GM21825 (cell line): Measurements from ENCODE around the gene EXOC4.
"Not testable (repeated sequence)": the region's sequence is repeated elsewhere in the genome, so short reads cannot be mapped to it uniquely, and the experiment has no call there.

Experiments
- ATAC-seq: cut with Tn5 transposase; IDR thresholded peaks from one replicate; pipeline ENCODE4 v1.9.1; 2021; ENCODE audit warnings: mild to moderate bottlenecking, moderate library complexity; ENCODE audit not compliant: unreplicated experiment

EXOC4 gene

DNA sequence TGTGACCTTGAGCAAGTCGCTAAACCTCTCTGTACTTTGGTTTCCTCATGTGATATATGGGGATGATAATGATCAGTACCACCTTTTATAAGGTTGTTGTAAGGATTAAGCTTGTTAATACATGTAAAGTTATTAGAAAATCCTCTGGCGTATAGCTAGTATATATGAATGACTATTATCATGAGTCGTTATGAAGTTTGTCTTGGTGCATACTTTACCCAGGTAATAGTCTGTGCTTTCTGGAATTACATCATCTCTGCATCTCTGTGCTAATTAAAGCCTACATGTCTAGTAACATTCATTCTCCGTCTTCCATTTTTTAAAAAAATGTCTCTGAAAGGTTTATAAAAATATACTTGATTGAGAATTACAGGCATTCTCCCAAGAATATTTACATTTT is 524.8 kb downstream of the EXOC4 start:
- ATAC-seq, result no peak

DNA sequence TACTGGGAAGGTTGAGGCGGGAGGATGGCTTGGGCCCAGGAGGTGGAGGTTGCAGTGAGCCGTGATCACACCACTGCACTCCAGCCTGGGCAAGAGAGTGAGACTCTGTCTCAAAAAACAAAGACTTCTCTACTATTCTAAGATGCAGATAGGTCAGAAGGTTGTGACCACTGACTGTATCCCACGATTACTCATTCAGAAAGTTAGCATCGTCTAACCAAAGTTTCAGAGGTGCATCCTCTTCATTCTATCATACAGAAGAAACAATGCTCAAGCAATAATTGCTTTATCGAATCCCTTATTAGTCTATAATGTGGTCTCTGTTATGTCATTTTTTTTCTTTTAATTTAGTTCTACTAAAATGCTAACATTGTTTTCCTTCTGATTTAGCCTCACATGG is 525.6 kb downstream of the EXOC4 start:
- ATAC-seq, result peak; percentile 97

DNA sequence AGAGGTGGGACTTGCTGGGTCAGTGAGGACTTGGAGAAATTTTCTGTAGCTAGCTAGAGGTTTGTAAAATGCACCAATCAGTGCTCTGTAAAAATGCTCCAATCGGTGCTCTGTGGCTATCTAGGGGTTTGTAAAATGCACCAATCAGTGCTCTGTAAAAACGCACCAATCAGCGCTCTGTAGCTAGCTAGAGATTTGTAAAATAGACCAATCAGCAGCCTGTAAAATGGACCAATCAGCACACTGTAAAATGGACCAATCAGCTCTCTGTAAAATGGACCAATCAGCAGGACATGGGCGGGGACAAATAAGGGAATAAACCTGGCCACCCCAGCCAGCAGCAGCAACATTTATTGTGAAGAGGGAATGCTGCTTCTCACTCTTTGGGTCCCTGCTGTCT is 526.7 kb downstream of the EXOC4 start:
- ATAC-seq, result not testable (repeated sequence)

DNA sequence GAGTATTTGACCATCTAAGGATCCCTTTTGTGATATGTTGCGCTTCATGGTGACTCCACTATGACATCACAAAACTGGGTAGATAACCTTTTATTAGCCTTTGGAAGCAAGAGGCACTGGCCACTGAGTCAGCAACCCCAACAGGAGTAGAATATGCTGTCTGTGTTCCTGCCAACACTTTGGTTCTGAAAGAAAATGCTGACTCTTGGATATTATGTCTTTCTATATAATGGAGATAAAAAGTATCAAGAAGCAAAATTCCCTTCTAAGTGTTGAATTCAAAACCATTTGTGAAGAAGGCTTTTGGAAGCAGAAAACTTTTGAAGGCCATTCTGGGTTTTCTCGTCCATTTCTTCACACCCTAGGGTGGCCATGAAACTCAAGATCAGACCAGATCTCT is 528.0 kb downstream of the EXOC4 start:
- ATAC-seq, result no peak

DNA sequence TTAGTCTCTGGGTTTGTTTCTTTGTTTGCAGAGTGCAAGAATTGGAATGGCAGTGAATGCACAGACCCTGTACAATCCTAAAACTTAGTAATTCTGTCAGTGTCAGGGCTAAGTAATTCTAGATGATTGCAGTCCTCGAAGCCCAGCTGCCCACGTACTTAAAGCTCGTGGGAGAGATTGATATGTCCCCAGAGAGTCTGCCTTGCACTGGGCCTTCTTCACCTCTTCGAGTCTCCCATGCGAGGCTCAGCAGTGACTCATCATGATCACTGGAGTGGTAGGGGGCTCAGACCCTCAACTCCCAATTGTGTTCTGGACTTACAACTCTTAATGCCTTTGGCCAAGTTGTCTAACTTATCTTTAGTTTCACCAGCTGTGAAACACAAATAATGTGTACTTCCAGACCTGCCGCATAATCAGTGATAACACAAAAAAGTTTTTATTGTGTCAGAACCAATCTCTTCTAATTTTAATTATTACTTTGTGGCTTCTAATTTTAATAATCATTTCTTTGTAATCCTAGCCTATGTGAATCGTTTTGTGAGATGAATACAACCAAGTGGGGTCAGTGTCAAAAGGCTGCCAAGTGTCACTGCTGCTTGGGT is 528.7 kb downstream of the EXOC4 start:
- ATAC-seq, result no peak

DNA sequence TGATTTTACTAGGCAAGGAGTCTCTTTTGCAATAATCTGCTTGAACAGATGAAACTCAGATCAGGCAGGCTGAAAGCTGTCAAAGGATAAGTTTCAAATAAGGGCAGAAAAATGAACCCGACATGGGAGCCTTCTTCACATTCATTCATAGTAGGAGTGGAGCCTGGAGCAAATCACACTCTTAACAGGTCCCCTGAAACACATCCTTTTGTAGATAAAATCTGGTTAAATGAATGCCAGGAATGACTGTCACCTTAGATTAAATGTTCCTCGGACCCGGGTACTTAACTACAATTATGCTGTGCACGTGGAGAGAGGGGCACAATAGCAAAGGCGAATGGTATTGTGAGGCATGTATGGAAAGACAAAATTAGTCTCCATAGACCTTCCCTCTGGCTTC is 529.6 kb downstream of the EXOC4 start:
- no peak for ATAC-seq

DNA sequence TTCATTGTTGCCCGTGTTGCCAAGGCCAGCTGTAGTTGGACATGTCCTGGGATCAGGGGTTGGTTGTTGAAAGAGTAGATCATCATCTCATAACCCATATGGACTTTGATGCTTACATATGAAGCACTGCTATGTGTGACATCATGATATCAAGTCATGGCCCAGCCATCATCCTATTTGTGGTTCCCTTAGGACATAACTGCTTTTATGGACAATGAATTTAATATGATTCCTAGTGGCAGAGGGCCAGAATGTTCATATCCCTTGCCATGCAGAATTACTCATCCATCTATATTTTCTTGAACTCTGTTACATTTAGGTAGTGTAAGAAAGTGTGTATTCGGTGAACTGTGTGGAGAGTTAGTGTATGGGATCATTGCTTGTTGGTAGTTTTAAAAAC is 530.4 kb downstream of the EXOC4 start:
- no peak for ATAC-seq

DNA sequence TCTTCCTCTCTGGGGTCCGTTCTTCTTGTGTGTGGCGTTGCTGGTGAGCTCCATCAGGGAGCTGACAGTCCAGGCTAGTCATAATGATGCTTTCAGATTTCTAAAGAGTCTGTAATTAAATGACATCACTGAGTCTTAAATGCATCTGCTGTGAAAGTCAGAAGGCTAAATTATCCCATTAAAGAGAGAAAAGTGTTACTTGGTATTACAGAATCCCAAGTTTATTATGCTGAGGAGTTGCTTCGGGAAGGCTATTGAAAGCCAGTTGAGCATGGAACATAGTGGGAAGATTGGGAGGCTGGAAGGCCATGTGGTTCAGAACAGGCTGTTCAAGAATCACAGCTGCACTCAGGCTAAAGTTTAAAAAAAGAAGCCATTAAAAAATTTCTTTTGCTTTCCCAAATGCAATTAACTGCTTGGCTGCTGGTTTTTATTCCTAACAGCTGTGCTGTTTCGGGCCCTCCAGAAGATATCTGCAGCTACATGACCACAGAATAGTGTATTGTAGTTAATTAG is 531.7 kb downstream of the EXOC4 start:
- no peak for ATAC-seq

DNA sequence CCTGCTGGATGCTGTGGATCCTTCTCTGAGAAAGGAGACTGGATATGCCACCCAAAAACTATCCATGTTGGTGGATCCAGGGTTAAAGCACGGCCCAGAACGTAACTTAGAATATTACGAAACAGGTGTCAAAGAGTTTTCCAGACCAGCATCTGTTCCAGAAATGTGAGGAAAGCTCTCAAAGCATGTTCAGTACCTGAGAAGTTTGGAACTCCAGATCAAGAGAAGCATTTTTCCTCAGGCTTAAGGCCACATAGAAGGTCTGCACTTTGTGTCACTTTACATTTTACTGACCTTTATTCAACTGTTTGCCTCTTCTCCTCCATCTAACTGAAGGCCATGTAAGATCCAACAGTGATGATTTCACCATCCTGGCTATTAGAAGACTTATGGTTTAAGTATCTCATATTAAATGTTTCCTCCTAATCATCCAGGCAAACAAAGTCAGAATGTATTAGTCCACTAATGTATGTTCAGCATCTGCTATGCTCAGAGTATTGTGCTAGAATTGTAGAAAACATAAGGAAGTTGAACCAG is 533.6 kb downstream of the EXOC4 start:
- no peak for ATAC-seq

DNA sequence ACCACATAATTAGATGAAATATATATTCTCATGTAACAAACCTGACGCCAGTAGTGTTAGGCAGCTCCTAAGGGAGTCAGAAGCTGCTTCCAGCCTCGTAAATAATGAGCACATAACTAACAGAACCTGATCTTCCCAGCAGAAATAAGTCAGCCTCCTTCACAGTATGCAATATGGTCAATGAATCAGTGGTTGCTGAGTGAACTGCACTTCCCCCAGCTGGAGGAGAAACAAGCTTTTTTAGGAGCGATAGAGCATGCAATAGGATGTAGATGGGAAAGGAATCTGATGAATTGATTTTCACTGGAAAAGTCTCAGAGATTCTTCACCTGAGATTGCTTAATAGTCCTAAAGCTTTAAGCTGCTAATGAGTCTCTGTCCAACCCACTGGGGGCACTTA is 537.1 kb downstream of the EXOC4 start:
- ATAC-seq, result no peak

DNA sequence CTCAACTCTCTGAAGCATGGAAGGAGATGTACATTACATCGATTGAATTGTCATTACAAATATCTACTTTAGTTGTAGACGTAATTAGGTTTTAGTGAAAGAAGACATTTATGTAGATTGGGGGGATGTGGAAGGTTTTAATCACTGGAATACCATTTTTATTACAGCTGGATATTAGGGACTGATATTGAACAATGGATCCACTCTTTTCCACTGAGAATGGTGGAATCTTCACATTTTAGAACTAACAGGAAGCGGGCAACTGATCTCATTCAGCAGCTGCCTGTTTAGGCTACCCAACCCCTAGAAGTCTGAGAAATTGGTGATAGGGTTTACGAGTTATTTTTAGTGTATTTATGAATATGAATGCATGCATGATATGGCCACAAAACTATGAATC is 538.0 kb downstream of the EXOC4 start:
- ATAC-seq, result no peak

DNA sequence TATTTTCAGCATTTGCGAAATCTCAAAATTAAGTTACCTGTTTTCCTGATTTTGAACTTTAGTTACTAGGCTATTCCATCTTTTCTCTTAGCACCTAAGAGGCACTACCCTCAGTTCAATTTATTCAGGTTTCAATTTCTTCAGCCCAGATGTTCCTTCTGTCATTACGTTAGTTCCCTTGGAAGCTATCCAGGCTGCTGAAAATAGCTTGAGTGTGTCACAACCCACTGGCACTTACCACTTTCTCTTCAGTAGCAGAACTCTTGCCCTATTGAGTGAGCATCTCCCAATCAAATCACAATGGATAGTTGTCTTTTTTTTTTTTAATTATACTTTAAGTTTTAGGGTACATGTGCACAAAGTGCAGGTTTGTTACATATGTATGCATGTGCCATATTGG is 541.6 kb downstream of the EXOC4 start:
- no peak for ATAC-seq

DNA sequence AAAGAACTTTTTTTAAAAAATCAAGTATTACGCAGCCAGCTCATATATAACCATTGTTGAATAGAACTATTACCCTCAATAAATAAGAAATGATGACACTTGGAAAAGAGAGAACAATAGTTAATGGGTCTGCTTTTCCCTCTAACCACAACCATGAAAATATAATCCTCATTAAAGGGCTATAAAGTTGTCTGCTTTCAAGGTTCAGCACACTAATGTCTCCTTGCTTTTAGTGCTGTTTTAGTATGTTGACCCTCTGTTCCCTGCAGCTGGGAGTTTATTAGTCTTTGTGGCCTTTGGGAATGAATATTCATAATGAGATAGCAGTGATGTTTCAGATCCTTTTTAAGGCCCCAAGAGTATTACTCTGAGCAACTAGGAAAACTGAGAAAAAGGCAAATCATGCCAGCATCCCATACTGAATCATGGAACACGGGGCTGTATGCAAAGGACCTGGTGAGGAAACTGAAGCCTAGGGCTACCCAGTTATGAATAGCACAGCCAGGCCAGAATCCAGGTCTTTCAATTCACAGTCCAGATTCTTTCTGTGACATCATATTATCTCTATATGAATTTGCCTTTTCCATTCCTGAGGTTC is 542.3 kb downstream of the EXOC4 start:
- ATAC-seq, result no peak

DNA sequence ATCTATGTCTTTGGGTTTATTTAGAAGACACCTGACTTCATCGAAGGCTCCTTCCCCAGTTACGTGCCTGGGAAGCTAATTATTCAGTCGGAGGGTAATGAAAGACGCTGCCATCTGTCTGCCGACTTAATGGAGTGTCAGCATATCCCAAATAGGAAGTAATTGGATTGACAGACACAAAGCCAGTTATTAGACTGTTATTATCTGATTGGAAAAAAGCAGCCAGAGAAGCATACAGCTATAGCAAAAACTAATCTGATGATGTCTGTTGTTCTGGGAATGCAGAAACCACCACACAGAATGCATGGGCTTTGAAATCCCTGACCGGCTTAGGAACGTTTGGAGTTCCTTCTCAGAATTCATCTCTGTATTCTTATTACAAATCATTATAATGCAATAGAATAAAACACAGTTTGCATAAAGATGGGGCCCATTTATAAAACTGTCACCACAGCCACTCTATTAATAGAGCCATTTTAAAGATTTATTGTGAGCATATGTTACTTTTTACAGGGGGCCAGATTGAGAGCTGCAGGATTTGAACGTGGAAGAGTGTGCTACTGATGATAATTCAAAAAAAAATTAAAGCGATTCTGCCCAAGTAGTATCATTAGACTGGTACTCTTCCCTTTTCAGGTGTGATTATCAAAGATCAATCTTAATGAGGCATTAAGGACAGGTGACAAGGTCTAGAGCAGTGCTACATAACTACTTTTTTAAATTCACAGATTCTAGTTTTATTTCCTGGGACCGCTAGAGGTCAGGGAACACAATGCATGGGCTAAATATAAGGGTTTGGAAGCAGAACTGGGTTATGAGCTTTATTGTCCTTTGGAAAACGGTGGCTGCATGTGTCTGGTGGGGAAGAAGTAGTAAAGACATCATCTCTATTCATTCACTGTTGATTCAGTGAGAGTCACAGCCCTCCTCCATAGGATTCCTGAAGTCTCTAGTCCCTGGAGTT is 544.2 kb downstream of the EXOC4 start:
- no peak for ATAC-seq

DNA sequence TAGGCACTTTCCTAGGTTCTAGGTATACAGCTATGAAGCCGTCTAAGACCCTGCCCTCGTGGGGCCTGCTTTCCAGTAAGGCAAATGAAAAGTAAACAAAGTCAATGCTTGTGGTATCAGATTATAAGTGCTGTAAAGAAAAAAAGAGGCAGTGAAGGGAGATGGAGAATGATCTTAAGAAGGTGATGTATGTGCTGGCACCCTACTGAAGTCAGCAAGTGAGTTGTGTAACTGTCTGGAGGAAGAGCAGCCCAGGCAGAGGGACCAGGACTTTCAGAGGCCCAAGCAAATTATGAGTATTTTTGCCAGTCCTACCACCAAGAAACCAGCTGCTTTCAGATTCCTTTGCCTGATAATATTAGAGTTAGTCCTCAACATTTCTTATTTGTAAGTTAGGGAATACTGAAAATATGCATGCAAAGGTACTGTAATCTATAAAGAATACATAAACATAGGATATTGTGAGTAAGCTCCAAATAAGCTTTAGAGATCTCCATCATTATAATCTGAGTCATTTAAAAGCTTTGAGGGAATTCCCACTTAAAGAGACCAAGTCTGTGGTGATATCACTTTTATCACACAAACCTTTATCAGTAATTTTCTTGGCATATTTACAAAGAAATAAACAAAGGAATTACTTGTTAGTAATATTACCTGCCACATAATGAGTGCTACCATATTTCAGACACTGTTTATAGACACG is 545.1 kb downstream of the EXOC4 start:
- ATAC-seq, result no peak

DNA sequence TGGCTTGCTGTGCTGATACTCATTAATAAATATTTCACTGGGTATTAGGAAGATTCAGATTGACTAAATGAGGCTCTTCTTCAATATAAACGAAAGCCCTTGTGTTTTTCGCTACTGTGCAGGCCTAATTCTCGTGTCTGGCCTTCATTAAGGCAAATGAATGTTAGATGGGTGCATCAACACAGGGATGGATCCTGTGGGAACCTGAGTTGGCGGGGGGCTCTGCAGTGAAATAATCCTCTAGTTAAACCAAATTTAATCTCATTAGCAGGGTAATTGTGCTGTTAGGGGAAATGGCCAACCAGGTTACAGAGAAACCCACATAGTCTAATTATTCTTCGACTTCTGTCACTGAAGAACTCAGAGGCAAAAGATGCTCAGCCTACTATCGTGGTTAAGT is 548.5 kb downstream of the EXOC4 start:
- ATAC-seq, result no peak

DNA sequence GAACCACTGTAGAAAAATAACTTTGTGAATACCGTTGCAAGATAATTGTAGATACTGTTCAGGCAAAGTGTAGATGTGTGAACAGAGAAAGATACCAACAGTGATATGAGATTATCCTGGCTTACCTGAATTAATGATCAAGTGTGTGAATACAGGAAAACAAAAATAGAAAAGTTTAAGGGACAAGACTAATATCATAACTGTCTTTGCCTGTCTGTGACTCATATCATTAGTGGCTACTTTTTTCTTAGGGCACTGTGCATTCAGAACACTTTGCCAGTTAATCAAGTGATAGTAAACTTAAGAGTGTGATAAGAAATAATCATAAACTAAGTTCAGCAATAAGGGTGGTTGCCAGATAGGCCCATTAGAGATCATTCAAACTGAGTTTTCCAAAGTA is 551.2 kb downstream of the EXOC4 start:
- no peak for ATAC-seq

DNA sequence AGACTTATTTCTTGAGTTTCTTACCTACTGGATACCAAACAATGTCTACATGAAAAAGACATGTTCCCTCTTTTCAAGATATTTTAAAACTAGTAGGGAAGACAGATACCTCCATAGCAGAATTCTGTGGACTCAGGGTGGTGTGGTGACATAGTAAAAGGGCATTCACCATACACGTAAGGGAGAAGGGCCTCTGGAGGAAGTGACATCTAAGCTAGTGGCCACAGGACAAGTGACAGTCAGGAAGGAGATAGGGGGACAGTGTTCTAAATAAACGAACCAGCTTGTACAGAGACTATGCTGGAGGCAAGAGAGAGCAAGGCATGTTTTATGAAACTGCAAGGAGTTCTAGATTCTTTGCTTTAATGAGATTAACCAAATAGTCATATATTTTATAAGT is 552.5 kb downstream of the EXOC4 start:
- ATAC-seq, result no peak

DNA sequence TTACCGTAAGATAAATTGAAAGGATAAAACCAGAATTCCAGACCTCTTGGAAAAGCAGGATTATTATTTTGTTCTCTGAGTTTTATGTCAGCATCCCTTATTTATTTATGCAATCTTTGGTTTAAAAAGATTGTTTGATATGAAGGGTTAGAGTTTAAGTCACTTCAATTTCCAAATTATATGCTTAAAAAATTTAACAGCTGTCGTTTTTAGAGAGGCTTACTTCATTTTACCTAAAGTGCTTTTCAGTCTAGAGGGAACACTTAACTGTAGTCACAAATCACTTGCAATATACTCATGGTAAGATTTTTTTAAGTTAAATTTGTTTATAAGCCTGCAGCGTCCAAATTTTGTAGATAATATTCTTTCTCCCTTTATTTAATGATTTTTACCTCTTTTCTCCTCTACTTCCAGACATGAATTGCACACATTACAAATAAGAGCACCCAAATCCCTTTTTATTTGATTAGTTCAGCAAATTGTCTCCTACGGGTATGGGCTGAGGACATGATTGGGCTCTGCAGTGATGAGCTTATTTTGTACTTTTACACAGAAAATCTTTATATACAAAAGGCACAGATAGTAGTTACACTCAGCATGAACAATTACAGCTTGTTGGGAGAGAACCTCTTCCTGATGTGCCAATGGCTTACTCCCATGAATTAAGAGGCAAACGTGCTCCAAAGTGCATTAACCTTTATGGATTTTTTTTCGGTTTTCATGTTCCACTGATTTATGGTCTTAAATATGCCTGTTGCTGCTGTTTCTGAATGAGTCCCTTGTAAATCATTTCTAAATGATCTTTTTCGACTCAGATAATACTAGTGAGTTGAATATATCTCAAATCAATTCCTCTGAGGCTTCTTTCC is 555.0 kb downstream of the EXOC4 start:
- ATAC-seq, result no peak

DNA sequence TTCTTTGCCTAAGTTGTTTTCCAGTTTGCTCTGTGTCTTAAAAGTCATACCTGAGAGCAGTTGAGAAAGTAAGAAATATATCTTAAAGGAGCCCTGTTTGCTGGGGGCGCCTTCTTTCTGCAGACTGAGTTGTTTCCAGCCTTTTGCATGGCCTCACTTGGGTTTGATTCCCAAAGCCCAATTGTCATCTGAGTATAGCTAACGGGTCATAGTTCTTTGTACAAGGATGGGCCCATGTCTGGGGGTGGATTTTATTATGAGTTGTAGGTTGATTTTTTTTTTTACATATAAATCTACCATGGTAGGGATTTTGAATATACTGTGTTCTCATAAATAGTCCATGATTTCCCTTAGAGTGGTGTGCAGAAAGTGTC is 555.6 kb downstream of the EXOC4 start:
- no peak for ATAC-seq
